Pancreas (tissue), 10 donors: ENCODE results near the gene LRRC45. TPM values are rescaled to one million over a fixed set of nuclear protein-coding genes. Genes with fewer than 3 reads are reported as not detected.

Experiments used
- ATAC-seq, 4 donors: fragments of 200-7000 bp; cut with Tn5 transposase; one replicate each; pipeline versions ENCODE4 v1.8.0 to v1.9.1; 2020; ENCODE audit warnings: mild to moderate bottlenecking in 4 of 4, moderate library complexity in 4 of 4
- DNase-seq, 6 donors: peaks; one replicate each; pipeline ENCODE4 v3.0.0-alpha.2; 2020
- FAIRE-seq: peaks from 2 replicates; lab custom pipeline; 2012; peaks lifted over from hg19 to GRCh38; lab: Jason Lieb, UNC
- H3K27ac ChIP-seq, 4 donors: fragments of 200-600 bp; sonication (generic); 1 replicate in 3 of 4; 2 replicates in 1 of 4; pipeline versions ENCODE4 v1.5.0 to v1.8.0; 2020
- H3K27me3 ChIP-seq, 4 donors: fragments of 200-600 bp; one replicate each; pipeline ENCODE4 v1.8.0; 2021
- H3K36me3 ChIP-seq, 3 donors: fragments of 200-600 bp; sonication (generic) in 1 of 3; one replicate each; pipeline versions ENCODE4 v1.5.0 to v1.8.0; 2020 to 2021
- H3K4me1 ChIP-seq, 3 donors: fragments of 200-600 bp; one replicate each; pipeline ENCODE4 v1.8.0; 2021
- H3K4me3 ChIP-seq, 4 donors: fragments of 200-600 bp; sonication (generic) in 2 of 4; one replicate each; pipeline versions ENCODE4 v1.5.0 to v1.8.0; 2020 to 2021
- H3K9me3 ChIP-seq, 4 donors: fragments of 200-600 bp; one replicate each; pipeline ENCODE4 v1.8.0; 2021
- WGBS, 2 donors: extraction: QIAGEN DNeasy Blood & Tissue Kit; methylation state at CpG; one replicate each; pipeline ENCODE4 v1.1.7; 2013; 5-methylcytosine and 5-hydroxymethylcytosine counted together
- intact Hi-C, 3 donors: fragments of 100-400 bp; cut with DNase I; formaldehyde crosslinking; loops; one replicate each; pipeline versions ENCODE4 v1.11.1 to v1.14.2; 2022
- polyA plus RNA-seq, 2 donors: library from polyadenylated mRNA; stranded (reverse); fragments of 200-250 nt; gene quantifications; one replicate each; pipeline ENCODE4 v1.2.3, GENCODE V29; 2013
- total RNA-seq, 6 donors: library from RNA; stranded (reverse); fragmentation: NEBNext Ultra II Directional in 4 of 6; extraction: Animal tissue kit (Norgen Biotek cat#: 25700) in 4 of 6; gene quantifications; one replicate each; pipeline versions ENCODE4 v1.2.1 to v1.2.4, GENCODE V29; 2021 to 2023
- TF ChIP-seq, protein P1 (sequence below), 4 donors: fragments of 200-600 bp; sonication (generic) in 3 of 4; IDR thresholded peaks; one replicate each; pipeline versions ENCODE4 v1.5.0 to v1.8.0; 2021; ENCODE audit warnings: antibody characterized with exemption in 4 of 4
- donor health status: healthy with polysubstance abuse.
- donor health status: DM: no; HTN: no; CAD: no; lungs with moderate emphysema.
- donor health status: DM: no; HTN: no; CAD: no.
- donor health status: control.
- donor health status: control.
- donor health status: Bipolar disorder and iron deficiency.
- donor health status: DM: yes; HTN: yes; CAD: no.
- donor health status: DM: no; HTN: no; CAD: no.
- donor health status: DM: no; HTN: no; CAD: no.
- donor health status: DM: yes; HTN: yes; CAD: no.

The LRRC45 gene
- total and polyA plus RNA-seq, 8 donors, result 5.3 to 21.6 (median 7.0) TPM

DNA sequence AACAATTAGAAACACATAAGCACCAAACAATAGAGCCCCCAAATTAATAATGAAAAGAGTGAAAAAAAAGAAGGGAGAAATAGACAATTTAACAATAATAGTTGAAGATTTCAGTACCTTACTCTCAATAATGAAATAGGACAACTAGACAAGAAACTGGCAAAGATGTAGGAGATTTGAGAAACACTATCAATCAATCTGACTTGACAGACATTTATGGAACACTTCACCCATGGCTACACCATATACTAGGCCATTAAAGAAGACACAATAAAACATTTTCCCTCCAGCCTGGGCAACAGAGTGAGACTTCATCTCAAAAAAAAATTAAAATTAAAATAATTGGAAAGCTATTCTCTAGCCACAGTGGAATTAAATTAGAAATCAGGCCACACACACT is 47.5 kb downstream of the LRRC45 start:
- DNase-seq (no peak), FAIRE-seq (no peak), ATAC-seq (no peak)
- H3K27ac ChIP-seq, result no peak overlapping the region
- intact Hi-C loops, result no loop called here
- peaks cover 0 to 6% (median 4%) of the 10 kb centered on the region in 3 donors for H3K4me1 ChIP-seq
- no peaks in the 10 kb centered on the region for H3K27me3 ChIP-seq
- no peaks in the 10 kb centered on the region for H3K36me3 ChIP-seq
- no peak overlapping the region for H3K4me3 ChIP-seq
- TF ChIP-seq, protein P1, sequence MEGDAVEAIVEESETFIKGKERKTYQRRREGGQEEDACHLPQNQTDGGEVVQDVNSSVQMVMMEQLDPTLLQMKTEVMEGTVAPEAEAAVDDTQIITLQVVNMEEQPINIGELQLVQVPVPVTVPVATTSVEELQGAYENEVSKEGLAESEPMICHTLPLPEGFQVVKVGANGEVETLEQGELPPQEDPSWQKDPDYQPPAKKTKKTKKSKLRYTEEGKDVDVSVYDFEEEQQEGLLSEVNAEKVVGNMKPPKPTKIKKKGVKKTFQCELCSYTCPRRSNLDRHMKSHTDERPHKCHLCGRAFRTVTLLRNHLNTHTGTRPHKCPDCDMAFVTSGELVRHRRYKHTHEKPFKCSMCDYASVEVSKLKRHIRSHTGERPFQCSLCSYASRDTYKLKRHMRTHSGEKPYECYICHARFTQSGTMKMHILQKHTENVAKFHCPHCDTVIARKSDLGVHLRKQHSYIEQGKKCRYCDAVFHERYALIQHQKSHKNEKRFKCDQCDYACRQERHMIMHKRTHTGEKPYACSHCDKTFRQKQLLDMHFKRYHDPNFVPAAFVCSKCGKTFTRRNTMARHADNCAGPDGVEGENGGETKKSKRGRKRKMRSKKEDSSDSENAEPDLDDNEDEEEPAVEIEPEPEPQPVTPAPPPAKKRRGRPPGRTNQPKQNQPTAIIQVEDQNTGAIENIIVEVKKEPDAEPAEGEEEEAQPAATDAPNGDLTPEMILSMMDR (IDR thresholded peaks at IDR 0.05), result no peak
- no peaks in the 10 kb centered on the region for H3K9me3 ChIP-seq

DNA sequence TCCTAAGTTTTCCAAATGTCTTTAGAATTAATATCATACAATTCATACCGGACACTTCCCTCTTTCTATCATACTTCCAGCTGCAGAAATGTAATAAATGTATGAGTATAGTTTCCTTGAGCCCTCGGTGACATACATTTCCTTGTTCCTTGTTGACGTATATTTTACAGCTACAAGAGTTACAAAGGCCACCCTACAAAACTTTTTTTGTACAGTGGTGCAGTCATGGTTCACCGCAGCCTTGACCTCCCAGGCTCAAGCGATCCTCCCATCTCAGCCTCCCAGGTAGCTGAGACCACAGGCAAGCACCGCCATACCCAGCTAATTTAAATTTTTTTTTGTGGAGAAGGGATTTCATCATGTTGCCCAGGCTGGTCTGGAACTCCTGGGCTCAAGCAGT is 49.7 kb downstream of the LRRC45 start:
- no peaks in the 10 kb centered on the region for H3K27me3 ChIP-seq
- FAIRE-seq (no peak), DNase-seq (no peak), ATAC-seq (no peak)
- intact Hi-C loops, result no loop called here
- WGBS, 2 donors, result 78 to 80% methylated on average over 6 of the region's 6 CpGs
- H3K36me3 ChIP-seq, result no peaks in the 10 kb centered on the region
- no peak overlapping the region for H3K4me3 ChIP-seq
- H3K27ac ChIP-seq, result no peak overlapping the region
- H3K9me3 ChIP-seq, result no peaks in the 10 kb centered on the region
- TF ChIP-seq, protein P1 (IDR thresholded peaks at IDR 0.05), result no peak
- no peaks in the 10 kb centered on the region for H3K4me1 ChIP-seq

DNA sequence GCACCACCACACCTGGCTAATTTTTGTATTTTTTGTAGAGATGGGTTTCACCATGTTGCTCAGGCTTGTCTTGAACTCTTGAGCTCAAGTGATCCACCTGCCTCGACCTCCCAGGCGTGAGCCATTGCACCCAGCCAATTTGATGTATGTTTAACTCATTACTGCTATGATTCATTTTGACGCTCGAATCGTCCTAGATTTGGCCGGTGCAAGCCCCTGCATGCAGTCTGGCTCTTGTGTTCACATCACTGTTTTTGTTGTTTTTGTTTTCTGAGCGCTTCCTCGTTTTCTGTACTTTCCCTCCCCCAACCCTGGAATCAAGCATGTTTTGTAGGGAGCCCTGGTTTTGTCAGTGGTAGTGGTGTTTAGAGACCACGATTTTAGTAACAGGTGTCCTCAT is 50.3 kb downstream of the LRRC45 start:
- Histone ChIP-seq H3K36me3 (no peaks in the 10 kb centered on the region), H3K27me3 (no peaks in the 10 kb centered on the region), H3K27ac (no peak overlapping the region), H3K4me3 (no peak overlapping the region), H3K9me3 (no peaks in the 10 kb centered on the region), H3K4me1 (no peaks in the 10 kb centered on the region)
- no peak for FAIRE-seq
- intact Hi-C loops, result no loop called here
- DNase-seq, result no peak
- TF ChIP-seq, protein P1 (IDR thresholded peaks at IDR 0.05), result no peak
- WGBS, 2 donors, result 73 to 80% methylated on average over 9 of the region's 9 CpGs
- no peak for ATAC-seq

GRCh38 chr17:82076018-82076784 is 53.1 kb downstream of the LRRC45 start:
- TF ChIP-seq, protein P1 (IDR thresholded peaks at IDR 0.05), result no peak
- no peak for ATAC-seq
- no peak overlapping the region for H3K27ac ChIP-seq

More at GRCh38 chr17:82076018-82076784, 53.1 kb downstream of the LRRC45 start:
- FAIRE-seq, result no peak
- Histone ChIP-seq H3K4me3 (no peak overlapping the region), H3K27me3 (no peaks in the 10 kb centered on the region), H3K36me3 (peaks cover 0 to 7% (median 0%) of the 10 kb centered on the region in 3 donors), H3K4me1 (no peaks in the 10 kb centered on the region), H3K9me3 (no peaks in the 10 kb centered on the region)
- 80 to 87% methylated on average over 25 of the region's 25 CpGs for WGBS, 2 donors
- DNase-seq, result peak in 1 of 6 donors; percentile 27
- intact Hi-C loops, result no loop called here
